Activated naive CD8-positive, alpha-beta T cell (primary cell): ENCODE results near the gene SLC16A5.
A peak's percentile ranks its signal among the peaks of the same experiment; 100 is the strongest.

ENCODE experiments used
- H3K27ac Mint-ChIP-seq: one replicate; pipeline ENCODE4 v1.8.0; 2021; ENCODE audit warnings: mixed read lengths
- H3K27me3 Mint-ChIP-seq: one replicate; pipeline ENCODE4 v1.8.0; 2021; ENCODE audit warnings: mixed read lengths
- H3K36me3 Mint-ChIP-seq: one replicate; pipeline ENCODE4 v1.8.0; 2021; ENCODE audit warnings: mixed read lengths
- H3K4me1 Mint-ChIP-seq: one replicate; pipeline ENCODE4 v1.8.0; 2021; ENCODE audit warnings: low read depth, mixed read lengths
- H3K4me3 Mint-ChIP-seq: one replicate; pipeline ENCODE4 v1.8.0; 2021; ENCODE audit warnings: mild to moderate bottlenecking, mixed read lengths
- H3K9me3 Mint-ChIP-seq: one replicate; pipeline ENCODE4 v1.8.0; 2021; ENCODE audit warnings: low read depth, mixed read lengths

The SLC16A5 gene

DNA sequence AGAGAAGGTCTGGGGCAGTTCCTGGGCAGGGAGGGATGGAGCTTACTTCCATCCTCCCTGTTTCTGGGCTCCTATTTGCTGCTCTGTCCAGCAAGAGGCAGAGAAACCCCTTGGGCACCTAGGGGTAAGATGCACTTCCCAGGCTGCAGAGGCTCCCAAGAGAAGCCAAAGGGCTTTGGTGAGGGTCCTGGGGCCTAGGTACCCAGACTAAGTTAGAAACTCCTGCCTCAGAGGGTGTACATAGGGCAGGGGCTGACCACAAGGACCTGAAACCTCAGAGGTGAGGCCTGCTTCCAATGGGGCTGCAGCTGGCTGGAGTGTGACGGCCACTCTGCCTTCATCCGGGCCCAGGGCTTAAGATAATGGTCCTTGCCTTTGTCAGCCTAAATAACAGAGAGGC lies 20.4 kb downstream of the SLC16A5 start:
- Mint-ChIP-seq H3K4me3 (peak overlapping the region; percentile 89), H3K36me3 (peaks cover 3% of the 10 kb centered on the region), H3K27me3 (no peaks in the 10 kb centered on the region), H3K27ac (no peak overlapping the region), H3K4me1 (peaks cover 19% of the 10 kb centered on the region), H3K9me3 (no peaks in the 10 kb centered on the region)

DNA sequence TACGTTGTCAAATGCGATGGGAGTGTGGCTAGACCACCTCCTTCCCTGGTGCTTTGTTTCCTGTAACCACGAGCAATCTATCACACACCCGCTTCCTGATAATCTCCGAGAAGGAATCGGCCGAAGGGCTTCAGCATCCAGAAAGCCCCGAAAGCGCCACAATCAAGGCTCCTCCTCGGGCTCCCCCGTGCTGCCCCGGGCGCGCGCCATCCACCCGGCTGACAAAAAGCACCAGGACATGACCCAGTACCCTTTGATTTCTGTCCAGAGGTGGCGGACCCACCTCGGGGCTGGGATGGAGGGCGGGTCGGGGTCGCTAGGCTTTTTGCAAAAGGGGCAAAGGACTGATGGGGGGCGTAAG lies 21.3 kb downstream of the SLC16A5 start:
- H3K27me3 Mint-ChIP-seq = no peaks in the 10 kb centered on the region
- peaks cover 3% of the 10 kb centered on the region for H3K36me3 Mint-ChIP-seq
- no peaks in the 10 kb centered on the region for H3K9me3 Mint-ChIP-seq
- peak overlapping the region; percentile 89 for H3K4me3 Mint-ChIP-seq
- H3K4me1 Mint-ChIP-seq = peaks cover 20% of the 10 kb centered on the region
- H3K27ac Mint-ChIP-seq = peak overlapping the region; percentile 66

DNA sequence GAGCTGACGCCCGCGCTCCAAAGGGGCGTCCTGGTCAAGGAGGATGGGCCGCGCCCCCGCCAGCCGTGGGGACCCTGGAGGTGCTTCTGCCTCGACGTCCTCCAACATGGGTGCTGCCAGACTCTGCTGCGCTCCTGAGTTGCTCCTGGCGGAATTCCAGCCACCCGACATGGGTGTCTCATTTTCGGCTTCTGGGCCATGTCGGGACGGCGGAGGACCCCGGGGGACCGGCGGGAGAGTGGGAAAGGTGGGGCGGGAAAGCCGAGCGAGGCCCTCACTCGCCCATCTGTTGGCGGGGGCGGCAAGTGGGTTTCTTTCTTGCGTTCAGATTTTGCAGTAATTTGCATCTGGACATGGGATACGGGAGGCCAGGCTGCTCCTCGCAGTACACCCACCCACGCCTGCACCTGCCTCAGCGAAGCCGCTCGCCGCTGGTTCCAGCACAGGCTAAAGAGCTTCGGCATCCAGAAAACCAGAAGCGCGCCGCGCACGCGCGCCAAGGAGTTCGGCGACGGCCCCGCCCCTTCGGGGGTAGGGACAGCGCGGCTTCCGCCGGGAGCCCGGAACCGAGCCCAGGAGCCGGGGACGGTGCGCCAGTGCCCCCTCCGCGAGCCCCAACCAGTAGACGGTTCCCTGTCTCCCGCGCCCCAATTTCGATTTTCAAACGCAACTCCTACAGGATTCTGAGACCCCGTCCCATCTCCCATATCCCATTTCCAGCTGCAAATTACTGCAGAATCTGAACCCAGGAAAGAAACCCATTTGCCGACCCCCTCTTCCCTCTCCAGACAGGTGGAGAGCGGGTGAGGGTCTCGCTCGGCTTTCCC lies 21.9 kb downstream of the SLC16A5 start, which contains the start of gene ARMC7:
TSS of gene ARMC7 (plus strand) at position 563 of the 827 bp plus-strand sequence. CDS start 320 bp downstream, outside the sequence.
- peaks cover 25% of the 10 kb centered on the region for H3K4me1 Mint-ChIP-seq
- peaks cover 3% of the 10 kb centered on the region for H3K36me3 Mint-ChIP-seq
- peak within 1 kb of the TSS; percentile 81 for H3K27ac Mint-ChIP-seq
- no peaks in the 10 kb centered on the region for H3K9me3 Mint-ChIP-seq
- H3K27me3 Mint-ChIP-seq = no peaks in the 10 kb centered on the region
- H3K4me3 Mint-ChIP-seq = peak within 1 kb of the TSS; percentile 90

DNA sequence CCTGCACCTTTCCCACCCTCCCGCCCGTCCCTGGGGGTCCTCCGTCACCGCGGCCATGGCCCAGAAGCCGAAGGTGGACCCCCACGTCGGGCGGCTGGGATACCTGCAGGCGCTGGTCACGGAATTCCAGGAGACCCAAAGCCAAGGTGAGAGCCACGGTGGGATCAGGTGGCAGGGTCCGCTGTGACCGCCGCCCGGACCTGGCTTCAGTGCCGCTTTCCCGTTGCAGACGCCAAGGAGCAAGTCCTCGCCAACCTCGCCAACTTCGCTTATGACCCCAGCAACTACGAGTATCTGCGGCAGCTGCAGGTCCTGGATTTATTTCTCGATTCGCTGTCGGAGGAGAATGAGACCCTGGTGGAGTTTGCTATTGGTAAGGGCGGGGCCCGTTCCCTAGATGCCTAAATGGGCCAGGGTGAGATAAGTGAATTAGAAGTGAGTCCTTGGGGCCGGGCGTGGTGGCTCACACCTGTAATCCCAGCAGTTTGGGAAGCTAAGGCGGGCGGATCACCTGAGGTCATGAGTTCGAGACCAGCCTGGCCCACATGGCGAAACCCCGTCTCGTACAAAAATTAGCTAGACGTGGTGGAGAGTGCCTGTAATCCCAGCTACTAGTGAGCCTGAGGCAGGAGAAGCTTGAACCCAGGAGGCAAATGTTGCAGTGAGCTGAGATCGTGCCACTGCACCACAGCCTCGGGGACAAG lies 22.6 kb downstream of the SLC16A5 start:
- Mint-ChIP-seq H3K27me3 (no peaks in the 10 kb centered on the region), H3K36me3 (peaks cover 3% of the 10 kb centered on the region), H3K4me1 (peaks cover 31% of the 10 kb centered on the region), H3K4me3 (peak overlapping the region; percentile 90), H3K27ac (peak overlapping the region; percentile 81), H3K9me3 (no peaks in the 10 kb centered on the region)

DNA sequence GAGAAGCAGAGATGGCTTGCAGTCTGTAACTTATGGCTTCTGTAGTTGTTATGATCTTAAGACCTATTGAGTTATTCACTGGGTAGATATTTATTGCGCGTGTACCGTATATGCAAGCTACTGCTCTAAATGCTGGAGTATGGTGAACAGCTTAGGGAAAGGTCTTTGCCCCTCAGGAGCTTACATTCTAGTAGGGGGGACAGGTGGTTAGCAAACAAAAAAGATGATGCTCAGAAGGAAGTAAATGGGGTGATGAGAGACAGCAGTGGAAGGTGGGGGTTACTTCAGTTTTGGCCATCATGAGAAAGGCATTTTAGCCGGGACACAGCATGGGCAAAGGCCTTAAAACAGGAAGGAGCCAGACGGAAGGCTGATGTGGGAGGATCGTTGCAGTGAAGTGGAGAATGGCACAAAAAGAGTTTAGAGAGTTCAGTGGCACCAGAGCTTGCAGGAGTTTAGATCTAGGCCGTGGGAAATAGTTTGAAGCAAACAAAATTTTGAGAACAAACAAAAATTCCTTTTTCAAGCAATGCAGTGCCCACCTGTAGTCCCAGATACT lies 24.1 kb downstream of the SLC16A5 start:
- peak overlapping the region; percentile 67 for H3K4me3 Mint-ChIP-seq
- H3K27ac Mint-ChIP-seq = peak overlapping the region; percentile 59
- peaks cover 3% of the 10 kb centered on the region for H3K36me3 Mint-ChIP-seq
- peaks cover 31% of the 10 kb centered on the region for H3K4me1 Mint-ChIP-seq
- H3K9me3 Mint-ChIP-seq = no peaks in the 10 kb centered on the region
- no peaks in the 10 kb centered on the region for H3K27me3 Mint-ChIP-seq

DNA sequence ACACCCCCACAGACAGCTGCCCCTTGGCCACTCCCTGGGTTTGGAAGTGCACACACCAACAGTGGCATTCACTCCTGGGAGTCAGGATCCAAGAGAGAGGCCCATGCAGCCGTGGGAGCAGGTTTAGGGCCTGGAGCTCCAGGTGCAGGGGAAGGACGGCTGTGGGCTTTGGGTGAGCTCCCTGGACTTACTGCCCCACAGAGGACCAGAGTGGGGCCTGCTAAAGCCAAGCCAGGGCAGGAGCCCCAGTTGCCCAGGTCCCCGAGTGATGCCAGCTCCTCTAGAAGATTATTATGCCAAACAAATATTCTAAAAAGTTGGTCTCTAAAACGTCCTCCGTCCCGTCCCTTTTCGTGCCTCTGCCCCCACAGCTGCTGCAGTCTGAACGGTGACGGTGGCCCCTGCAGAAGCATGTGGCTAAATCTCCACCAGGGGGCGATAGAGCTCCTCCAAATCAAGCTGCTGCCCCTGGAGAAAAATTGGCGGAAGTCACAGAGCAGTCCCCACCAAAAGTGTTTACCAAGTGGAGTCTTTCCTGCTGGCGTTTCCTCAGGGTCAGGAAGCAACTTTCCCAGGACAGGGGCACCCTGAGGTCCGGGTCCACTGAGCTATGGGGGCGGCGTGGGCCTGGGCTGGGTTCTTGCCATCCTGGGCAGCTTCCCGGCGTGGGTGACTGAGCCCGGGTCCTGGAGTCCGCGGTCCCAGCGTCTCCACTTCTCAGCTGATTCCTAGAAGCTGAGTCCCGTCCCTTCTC lies 26.2 kb downstream of the SLC16A5 start:
- H3K27ac Mint-ChIP-seq = peak overlapping the region; percentile 86
- peaks cover 25% of the 10 kb centered on the region for H3K4me1 Mint-ChIP-seq
- H3K4me3 Mint-ChIP-seq = peak overlapping the region; percentile 86
- no peaks in the 10 kb centered on the region for H3K9me3 Mint-ChIP-seq
- H3K27me3 Mint-ChIP-seq = no peaks in the 10 kb centered on the region
- H3K36me3 Mint-ChIP-seq = peaks cover 3% of the 10 kb centered on the region

DNA sequence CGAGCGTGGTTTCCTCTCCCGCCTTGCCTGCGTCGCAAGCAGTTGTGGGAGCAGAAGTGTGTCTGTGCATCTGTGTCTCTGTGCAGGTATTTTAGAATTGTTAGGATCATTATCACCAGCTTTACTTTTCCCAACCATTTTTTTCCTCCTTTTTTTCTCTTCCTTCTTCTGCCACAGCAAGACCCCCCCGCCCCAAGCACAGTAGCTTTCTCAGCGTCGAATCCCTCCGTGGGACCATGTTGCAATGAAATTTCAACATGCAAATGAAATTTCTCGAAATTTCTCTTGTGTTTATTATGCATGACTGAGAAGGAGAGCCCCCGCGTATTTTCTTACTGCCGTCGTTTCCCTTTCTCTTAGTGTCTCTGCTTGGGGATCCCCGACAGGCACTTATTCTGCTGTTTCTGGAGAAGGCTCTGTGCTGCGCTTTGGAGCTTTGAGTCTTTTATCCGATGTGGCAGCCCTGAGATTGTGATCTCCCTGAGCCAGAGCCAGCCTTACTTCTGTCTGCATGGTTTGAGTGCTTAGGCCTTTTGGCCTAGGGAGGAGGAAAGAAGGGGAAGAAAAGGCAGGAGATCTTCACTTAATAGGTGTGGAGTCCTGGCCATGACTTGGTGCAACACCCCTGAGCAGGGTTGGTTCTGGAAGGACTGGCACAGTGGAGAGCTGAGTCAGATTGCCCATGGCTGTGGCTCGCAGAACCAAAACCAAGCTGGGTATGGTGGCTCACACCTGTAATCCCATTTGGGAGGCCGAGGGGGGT lies 27.0 kb downstream of the SLC16A5 start:
- Mint-ChIP-seq H3K36me3 (peaks cover 3% of the 10 kb centered on the region), H3K4me3 (peak overlapping the region; percentile 86), H3K27me3 (no peaks in the 10 kb centered on the region), H3K9me3 (no peaks in the 10 kb centered on the region), H3K4me1 (peaks cover 25% of the 10 kb centered on the region), H3K27ac (peak overlapping the region; percentile 86)

DNA sequence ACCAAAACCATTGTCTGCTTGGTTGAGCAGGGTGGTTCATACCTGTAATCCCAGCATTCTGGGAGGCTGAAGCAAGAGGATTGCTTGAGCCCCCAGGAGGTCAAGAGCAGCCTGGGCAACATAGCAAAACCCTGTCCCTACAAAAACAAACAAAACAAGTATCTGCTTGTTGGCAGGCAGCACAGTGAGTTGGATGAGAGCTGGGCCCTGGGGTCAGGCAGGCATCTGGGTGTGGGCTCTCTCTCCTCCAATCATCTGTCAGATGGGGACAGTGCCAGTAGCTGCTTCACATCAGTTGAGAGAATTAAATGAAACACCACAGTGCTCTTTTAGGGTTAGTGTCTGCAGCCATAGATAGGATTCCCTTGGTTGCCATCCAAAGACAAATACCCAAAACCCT lies 27.8 kb downstream of the SLC16A5 start:
- Mint-ChIP-seq H3K36me3 (peaks cover 3% of the 10 kb centered on the region), H3K9me3 (no peaks in the 10 kb centered on the region), H3K4me3 (no peak overlapping the region), H3K4me1 (peaks cover 22% of the 10 kb centered on the region), H3K27ac (no peak overlapping the region), H3K27me3 (no peaks in the 10 kb centered on the region)

DNA sequence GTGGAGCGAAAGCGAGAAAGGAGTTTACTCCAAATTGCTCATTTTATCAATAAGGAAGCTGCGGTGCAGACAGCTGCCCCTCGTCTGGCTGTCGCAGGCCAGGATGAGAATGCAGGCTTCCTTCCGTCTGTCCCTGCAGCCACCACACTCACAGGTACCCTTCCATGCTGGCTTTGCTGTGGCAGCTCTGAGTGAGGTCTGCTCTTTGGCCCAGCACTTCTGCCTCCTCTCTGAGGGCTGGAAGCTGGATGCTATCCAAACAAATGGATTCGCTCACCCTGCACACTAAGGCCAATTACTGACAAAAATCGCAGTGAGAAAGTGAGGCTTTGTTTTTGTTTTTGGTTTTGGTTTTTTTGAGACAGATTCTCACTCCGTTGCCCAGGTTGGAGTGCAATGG lies 29.0 kb downstream of the SLC16A5 start:
- H3K4me1 Mint-ChIP-seq = peaks cover 20% of the 10 kb centered on the region

DNA sequence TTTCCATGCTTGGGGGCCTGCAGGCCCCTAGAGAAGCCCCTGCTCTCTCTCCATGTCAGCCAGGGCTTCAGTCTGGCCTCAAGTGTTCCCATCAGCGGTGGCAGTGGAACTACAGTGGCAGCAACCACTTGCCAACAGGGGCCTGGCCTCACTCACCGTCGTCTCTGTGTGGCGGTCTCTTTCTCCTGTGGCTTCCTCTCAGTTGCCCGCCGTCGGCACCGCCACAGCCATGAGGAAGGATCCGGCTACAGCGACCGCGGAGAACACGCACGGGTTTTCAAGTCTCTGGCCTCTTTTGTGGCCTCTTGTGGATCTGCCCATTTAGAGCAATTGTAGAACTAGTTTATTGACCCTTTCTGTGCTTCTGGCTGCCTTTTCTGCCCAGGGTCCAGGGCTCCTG lies 30.6 kb downstream of the SLC16A5 start:
- no peak overlapping the region for H3K27ac Mint-ChIP-seq
- H3K9me3 Mint-ChIP-seq = no peaks in the 10 kb centered on the region
- H3K36me3 Mint-ChIP-seq = peaks cover 2% of the 10 kb centered on the region
- peaks cover 14% of the 10 kb centered on the region for H3K4me1 Mint-ChIP-seq
- H3K4me3 Mint-ChIP-seq = no peak overlapping the region
- no peaks in the 10 kb centered on the region for H3K27me3 Mint-ChIP-seq

More for the DNA sequence above, 29.0 kb downstream of the SLC16A5 start:
- no peaks in the 10 kb centered on the region for H3K27me3 Mint-ChIP-seq
- H3K4me3 Mint-ChIP-seq = no peak overlapping the region
- H3K9me3 Mint-ChIP-seq = no peaks in the 10 kb centered on the region
- peaks cover 3% of the 10 kb centered on the region for H3K36me3 Mint-ChIP-seq
- no peak overlapping the region for H3K27ac Mint-ChIP-seq

DNA sequence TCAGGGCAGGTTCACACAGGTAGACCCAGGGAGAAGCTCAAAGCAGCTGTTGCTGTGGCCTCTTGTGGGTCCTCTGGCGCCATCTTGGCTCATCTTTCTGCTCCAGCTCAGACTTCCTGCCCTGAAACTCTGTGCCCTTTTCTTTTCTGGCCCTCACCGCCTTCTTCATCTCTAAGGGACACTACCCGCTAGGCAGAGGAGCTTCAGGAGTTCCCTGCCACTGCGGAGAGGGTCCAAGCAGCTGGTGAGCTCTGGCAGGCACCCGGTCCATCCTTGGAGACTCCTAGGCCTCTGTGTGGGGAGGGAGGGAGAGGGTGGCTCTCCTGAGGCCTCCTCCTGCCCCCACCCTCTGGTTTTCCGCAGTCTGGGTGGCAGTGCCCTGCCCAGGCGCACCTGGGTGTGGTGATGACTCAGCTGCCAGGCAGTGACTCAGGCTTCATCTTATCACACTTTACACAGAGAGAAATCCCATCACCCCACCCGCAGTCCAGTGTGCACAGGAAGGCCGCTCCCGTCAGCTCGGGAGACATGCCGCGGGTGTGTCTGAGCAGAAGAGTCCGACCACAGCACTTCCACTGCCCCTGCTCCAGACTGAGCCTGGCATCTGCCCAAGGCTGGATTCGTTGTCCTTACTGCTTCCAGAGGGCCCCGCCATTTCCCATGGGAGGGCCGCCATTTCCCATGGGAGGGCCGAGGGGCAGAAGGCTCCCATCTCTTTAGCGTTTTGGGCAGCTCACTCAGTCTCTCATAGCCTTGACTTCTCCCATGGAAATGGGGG lies 36.5 kb downstream of the SLC16A5 start:
- peak overlapping the region; percentile 54 for H3K27ac Mint-ChIP-seq
- no peak overlapping the region for H3K4me3 Mint-ChIP-seq
- peaks cover 2% of the 10 kb centered on the region for H3K36me3 Mint-ChIP-seq
- H3K27me3 Mint-ChIP-seq = no peaks in the 10 kb centered on the region
- peaks cover 25% of the 10 kb centered on the region for H3K4me1 Mint-ChIP-seq
- H3K9me3 Mint-ChIP-seq = no peaks in the 10 kb centered on the region

DNA sequence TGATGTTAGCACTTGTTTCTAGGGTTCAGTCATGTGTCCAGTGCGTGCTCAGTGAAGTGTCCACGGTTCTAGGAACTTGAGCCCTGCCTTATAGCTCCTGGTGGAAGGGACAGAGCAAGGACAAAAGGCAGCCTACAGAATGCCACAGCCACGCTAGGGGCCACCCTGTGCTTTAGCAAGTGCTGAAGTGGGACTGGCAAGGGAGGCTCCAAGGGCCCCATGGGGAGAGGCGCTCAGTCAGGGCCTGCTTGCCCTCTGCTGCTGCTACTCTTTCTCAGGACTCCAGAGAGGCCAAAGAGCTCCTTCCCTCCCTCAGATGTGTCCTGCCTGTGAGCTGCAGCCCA lies 37.0 kb downstream of the SLC16A5 start:
- H3K4me1 Mint-ChIP-seq = peaks cover 27% of the 10 kb centered on the region
- no peaks in the 10 kb centered on the region for H3K27me3 Mint-ChIP-seq
- no peak overlapping the region for H3K27ac Mint-ChIP-seq
- H3K36me3 Mint-ChIP-seq = peaks cover 2% of the 10 kb centered on the region
- no peak overlapping the region for H3K4me3 Mint-ChIP-seq
- H3K9me3 Mint-ChIP-seq = no peaks in the 10 kb centered on the region

DNA sequence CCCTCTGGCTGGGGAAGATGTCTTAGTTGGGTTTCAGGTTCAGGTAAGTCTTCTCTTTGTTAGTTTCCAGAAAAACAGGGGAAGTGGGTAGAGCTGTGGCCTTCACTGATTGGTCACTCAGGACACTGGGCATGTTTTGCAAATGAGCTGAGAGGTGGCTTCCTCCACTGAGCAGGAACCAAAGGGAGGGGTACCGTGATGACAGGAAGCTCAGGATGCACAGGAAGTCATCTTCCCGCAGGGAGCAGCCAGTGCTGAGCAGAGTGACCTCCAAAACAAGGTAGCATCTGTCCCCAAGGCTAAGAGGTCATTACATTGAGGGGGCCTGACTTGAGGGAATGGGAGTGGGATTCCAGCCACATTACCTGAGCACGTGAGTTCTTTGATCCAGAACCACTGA lies 38.2 kb downstream of the SLC16A5 start:
- Mint-ChIP-seq H3K36me3 (peaks cover 2% of the 10 kb centered on the region), H3K27me3 (no peaks in the 10 kb centered on the region), H3K4me1 (peaks cover 32% of the 10 kb centered on the region), H3K27ac (no peak overlapping the region), H3K9me3 (no peaks in the 10 kb centered on the region), H3K4me3 (no peak overlapping the region)

DNA sequence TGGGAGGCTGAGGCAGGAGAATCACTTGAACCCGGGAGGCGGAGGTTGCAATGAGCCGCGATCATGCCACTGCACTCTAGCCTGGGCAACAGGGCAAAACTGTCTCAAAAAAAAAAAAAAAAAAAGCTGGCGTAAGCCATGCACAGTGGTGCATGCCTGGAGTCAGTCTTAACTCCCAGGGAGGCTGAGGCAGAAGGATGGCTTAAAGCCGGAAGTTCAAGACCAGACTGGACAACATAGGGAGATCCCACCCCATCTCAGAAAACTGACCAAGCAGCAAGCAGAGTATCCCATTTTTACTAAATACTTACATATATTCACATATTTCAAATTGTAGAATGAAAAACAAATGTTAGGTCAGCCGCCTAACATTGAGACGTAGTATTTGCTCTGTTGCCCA lies 39.2 kb downstream of the SLC16A5 start:
- Mint-ChIP-seq H3K4me3 (no peak overlapping the region), H3K9me3 (no peaks in the 10 kb centered on the region), H3K27ac (no peak overlapping the region), H3K36me3 (no peaks in the 10 kb centered on the region), H3K4me1 (peaks cover 33% of the 10 kb centered on the region), H3K27me3 (no peaks in the 10 kb centered on the region)
